SK-N-SH (cell line): ENCODE results near the gene FAT1. TPM values are rescaled to one million over a fixed set of nuclear protein-coding genes. Genes with fewer than 3 reads are reported as not detected.

Source experiments
- CTCF ChIA-PET: fragments of 300-600, 350-600 bp; formaldehyde crosslinking; extraction: SDS; loops from one replicate; lab custom pipeline; 2021; lab: Yijun Ruan, JAX
- POLR2A ChIA-PET: fragments of 350-600 bp; sonication (Branson Sonifier 250); formaldehyde crosslinking; extraction: SDS; loops from one replicate; lab custom pipeline; 2020; ENCODE audit warnings: antibody characterized with exemption, inconsistent platforms; lab: Yijun Ruan, JAX
- DNase-seq: peaks from one replicate; pipeline ENCODE4 v3.0.0; 2012
- H2AFZ ChIP-seq: fragments of 200-600 bp; sonication (generic); 2 replicates; pipeline ENCODE4 v1.8.1; 2016; ENCODE audit warnings: antibody characterized with exemption, mild to moderate bottlenecking, low read depth
- H3F3A ChIP-seq: fragments of 200-600 bp; sonication (generic); replicated peaks from 2 replicates; pipeline ENCODE3; 2016; ENCODE audit warnings: antibody characterized with exemption, mild to moderate bottlenecking; ENCODE audit not compliant: insufficient read depth
- H3K27ac ChIP-seq, 2 experiments: fragments of 200-500 bp in 1 of 2; fragments of 200-600 bp in 1 of 2; sonication (Bioruptor generic) in 1 of 2; sonication (generic), shearing (Covaris generic) in 1 of 2; 2 replicates each; pipeline versions ENCODE4 v1.5.1 to v1.6.1; 2014 to 2016; ENCODE audit warnings: low read depth in 2 of 2, inconsistent platforms in 1 of 2, low read length in 1 of 2, mild to moderate bottlenecking in 1 of 2, mixed read lengths in 1 of 2
- H3K27me3 ChIP-seq: fragments of 200-600 bp; sonication (generic), shearing (Covaris generic); 2 replicates; pipeline ENCODE4 v1.6.1; 2016; ENCODE audit warnings: mixed run types; ENCODE audit not compliant: insufficient read depth
- H3K36me3 ChIP-seq, 2 experiments: fragments of 200-500 bp in 1 of 2; fragments of 200-600 bp in 1 of 2; sonication (Bioruptor generic) in 1 of 2; sonication (generic) in 1 of 2; replicated peaks in 1 of 2; 2 replicates each; pipeline versions ENCODE3 to v1.5.1; 2014 to 2016; ENCODE audit warnings: low read length in 1 of 2, mild to moderate bottlenecking in 1 of 2; ENCODE audit not compliant: insufficient read depth in 2 of 2, control insufficient read depth in 1 of 2
- H3K4me1 ChIP-seq, 2 experiments: fragments of 200-500 bp in 1 of 2; fragments of 200-600 bp in 1 of 2; sonication (Bioruptor generic) in 1 of 2; sonication (generic), shearing (Covaris generic) in 1 of 2; 2 replicates each; pipeline versions ENCODE4 v1.5.1 to v1.6.1; 2014 to 2016; ENCODE audit warnings: low read depth in 1 of 2, low read length in 1 of 2, mixed run types in 1 of 2; ENCODE audit not compliant: insufficient read depth in 2 of 2, control insufficient read depth in 1 of 2
- H3K4me2 ChIP-seq: fragments of 200-600 bp; sonication (generic), shearing (Covaris generic); 2 replicates; pipeline ENCODE4 v1.6.1; 2017; ENCODE audit warnings: mixed run types
- H3K4me3 ChIP-seq, 2 experiments: fragments of 200-500 bp in 1 of 2; fragments of 200-600 bp in 1 of 2; sonication (Bioruptor generic) in 1 of 2; sonication (generic), shearing (Covaris generic) in 1 of 2; 2 replicates each; pipeline versions ENCODE4 v1.5.1 to v1.8.1; 2014 to 2016; ENCODE audit warnings: low read depth in 2 of 2, inconsistent platforms in 1 of 2, low read length in 1 of 2, mild to moderate bottlenecking in 1 of 2, mixed read lengths in 1 of 2, moderate library complexity in 1 of 2
- H3K79me2 ChIP-seq: fragments of 200-600 bp; sonication (generic); 2 replicates; pipeline ENCODE4 v1.8.1; 2017; ENCODE audit warnings: mild to moderate bottlenecking; ENCODE audit not compliant: insufficient read depth
- H3K9ac ChIP-seq: fragments of 200-600 bp; sonication (generic); 2 replicates; pipeline ENCODE4 v1.6.1; 2017; ENCODE audit warnings: mixed run types
- H3K9me2 ChIP-seq: fragments of 200-600 bp; sonication (generic); 2 replicates; pipeline ENCODE4 v1.6.1; 2017; ENCODE audit warnings: mixed run types
- H3K9me3 ChIP-seq: fragments of 200-600 bp; sonication (generic); 2 replicates; pipeline ENCODE4 v1.6.1; 2017; ENCODE audit warnings: mixed run types, mild to moderate bottlenecking, moderate library complexity
- H4K20me1 ChIP-seq: fragments of 200-600 bp; sonication (generic); 2 replicates; pipeline ENCODE4 v1.6.1; 2017; ENCODE audit warnings: mild to moderate bottlenecking, mixed run types; ENCODE audit not compliant: insufficient read depth
- CHD2 ChIP-seq: fragments of 150-350 bp; IDR thresholded peaks from 2 replicates; pipeline ENCODE4 v1.6.1; 2018; ENCODE audit warnings: low read length; ENCODE audit not compliant: partially characterized antibody
- CTCF ChIP-seq: fragments of 200-600 bp; sonication (generic); IDR thresholded peaks from 2 replicates; pipeline ENCODE4 v1.6.1; 2017; ENCODE audit warnings: antibody characterized with exemption, mild to moderate bottlenecking, moderate library complexity
- ELF1 ChIP-seq: IDR thresholded peaks from 2 replicates; pipeline ENCODE4 v1.4.0; 2012
- EP300 ChIP-seq, 2 experiments: IDR thresholded peaks; 2 replicates each; pipeline versions ENCODE4 v1.4.0 to v1.6.1; 2012; ENCODE audit warnings: borderline replicate concordance in 1 of 2, low read depth in 1 of 2, low read length in 1 of 2
- EZH2phosphoT487 ChIP-seq: fragments of 200-600 bp; sonication (generic); IDR thresholded peaks from 2 replicates; pipeline ENCODE4 v1.6.1; 2017; ENCODE audit warnings: low read depth, mixed run types, mild to moderate bottlenecking, antibody characterized with exemption, moderate library complexity, borderline replicate concordance
- GATA2 ChIP-seq: sonication (generic); formaldehyde crosslinking; IDR thresholded peaks from 2 replicates; pipeline ENCODE4 v1.5.0; 2020; ENCODE audit warnings: mild to moderate bottlenecking, missing genetic modification reagents
- JUND ChIP-seq: IDR thresholded peaks from 2 replicates; pipeline ENCODE4 v1.4.0; 2012
- MXI1 ChIP-seq: IDR thresholded peaks from 2 replicates; pipeline ENCODE4 v1.6.1; 2012; ENCODE audit warnings: mild to moderate bottlenecking, low read depth, low read length, improper control_type of control experiment
- NFIC ChIP-seq: IDR thresholded peaks from 2 replicates; pipeline ENCODE4 v1.4.0; 2012; ENCODE audit warnings: borderline replicate concordance
- NRF1 ChIP-seq: IDR thresholded peaks from 2 replicates; pipeline ENCODE4 v1.6.1; 2012; ENCODE audit warnings: low read depth, mild to moderate bottlenecking, low read length
- POLR2AphosphoS5 ChIP-seq: IDR thresholded peaks from 2 replicates; pipeline ENCODE4 v1.6.1; 2012; ENCODE audit warnings: low read depth, low read length
- RAD21 ChIP-seq: IDR thresholded peaks from 2 replicates; pipeline ENCODE4 v1.6.1; 2012; ENCODE audit warnings: mild to moderate bottlenecking, low read length
- RFX5 ChIP-seq: IDR thresholded peaks from 2 replicates; pipeline ENCODE4 v1.6.1; 2012; ENCODE audit warnings: mild to moderate bottlenecking, improper control_type of control experiment, low read length
- RXRA ChIP-seq: IDR thresholded peaks from 2 replicates; pipeline ENCODE4 v1.4.0; 2012; ENCODE audit warnings: low read depth, mild to moderate bottlenecking, borderline replicate concordance
- SIN3A ChIP-seq: IDR thresholded peaks from 2 replicates; pipeline ENCODE4 v1.6.1; 2012; ENCODE audit warnings: low read depth, mild to moderate bottlenecking, low read length, moderate library complexity, borderline replicate concordance
- SMC3 ChIP-seq: IDR thresholded peaks from 2 replicates; pipeline ENCODE4 v1.6.1; 2012; ENCODE audit warnings: low read depth, low read length, improper control_type of control experiment
- TAF1 ChIP-seq: IDR thresholded peaks from 2 replicates; pipeline ENCODE4 v1.6.1; 2012; ENCODE audit warnings: low read depth, mild to moderate bottlenecking, low read length, moderate library complexity, borderline replicate concordance
- TCF12 ChIP-seq: IDR thresholded peaks from 2 replicates; pipeline ENCODE4 v1.4.0; 2012
- TEAD4 ChIP-seq: IDR thresholded peaks from 2 replicates; pipeline ENCODE4 v1.4.0; 2012; ENCODE audit warnings: mild to moderate bottlenecking, borderline replicate concordance; ENCODE audit not compliant: insufficient read depth
- WGBS: methylation state at CpG from one replicate; pipeline ENCODE4 v1.1.6; 2017; ENCODE audit warnings: low lambda C conversion rate; 5-methylcytosine and 5-hydroxymethylcytosine counted together
- polyA plus RNA-seq, 3 experiments: library from polyadenylated mRNA; depleted of rRNA; stranded (reverse); fragments of >200 nt; gene quantifications; 2 replicates each; pipeline ENCODE4 v1.2.3, GENCODE V29; 2012
- TF ChIP-seq, protein P1 (sequence below): fragments of 150-350 bp; IDR thresholded peaks from 2 replicates; pipeline ENCODE4 v1.6.1; 2017; ENCODE audit warnings: antibody characterized with exemption, low read length, low read depth, borderline replicate concordance
- TF ChIP-seq, protein P2 (sequence below): IDR thresholded peaks from 2 replicates; pipeline ENCODE4 v1.4.0; 2012; ENCODE audit warnings: low read depth

FAT1 gene
- polyA plus RNA-seq, 1 of the 3 experiments (the other 2 are of a cell fraction): 41.3 TPM

DNA sequence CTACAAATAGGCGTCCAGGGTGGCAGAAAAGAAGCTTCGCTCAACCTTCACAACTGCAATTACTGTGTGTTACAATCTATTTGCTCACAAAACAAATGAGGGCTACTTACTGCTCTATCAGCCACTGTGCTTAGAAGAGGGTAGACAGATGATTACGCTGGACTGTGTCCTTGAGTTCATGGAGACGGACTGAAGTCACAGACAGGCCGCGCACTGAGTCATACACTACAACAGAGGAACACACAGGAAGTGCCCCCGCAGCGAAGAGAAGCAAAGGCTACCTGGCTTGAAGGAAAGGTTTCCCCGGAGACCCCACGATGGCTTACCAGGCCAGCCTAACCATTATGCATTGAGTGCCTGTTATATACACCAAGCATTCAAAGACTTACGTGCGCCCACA is 25.6 kb downstream of the FAT1 start (continued):
- no peak for TF ChIP-seq POLR2AphosphoS5
- no peak for TF ChIP-seq NFIC
- TF ChIP-seq SIN3A: no peak
- TF ChIP-seq RAD21: no peak
- TF ChIP-seq EP300 (IDR thresholded peaks at IDR 0.05; ENCODE audit: borderline replicate concordance in 1 of 2, low read depth in 1 of 2, low read length in 1 of 2): no peak

DNA sequence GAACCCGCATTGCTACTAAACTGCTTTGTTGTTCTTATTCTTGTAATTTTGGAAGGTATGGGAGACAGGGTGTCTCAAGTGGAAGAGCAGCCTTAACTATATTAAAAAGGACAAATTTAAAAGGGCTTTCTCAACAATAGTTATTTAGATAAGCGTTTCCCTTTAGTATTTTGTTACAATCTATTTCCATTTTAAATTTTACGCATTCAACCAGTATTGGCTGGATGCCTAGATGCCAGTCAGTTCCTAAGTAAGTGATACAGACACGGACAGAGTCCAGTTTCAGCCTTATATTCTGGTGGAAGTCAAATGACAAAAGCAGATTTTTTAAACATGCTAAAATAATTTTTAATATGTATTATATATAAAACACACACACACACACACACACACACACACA is 28.3 kb downstream of the FAT1 start:
- DNase-seq: no peak
- POLR2A ChIA-PET: no interaction called here
- H3K36me3 ChIP-seq: peaks cover 0 to 12% of the 10 kb centered on the region in 2 experiments

More for the DNA sequence above, 28.3 kb downstream of the FAT1 start:
- Histone ChIP-seq H3K4me1 (peaks cover 0 to 10% of the 10 kb centered on the region in 2 experiments; a peak in 1 of 4 replicates), H3K9ac (no peak overlapping the region), H3F3A (no peaks in the 10 kb centered on the region), H4K20me1 (peaks cover 18% of the 10 kb centered on the region; the same call in 1 of the 2 replicates), H3K9me3 (no peaks in the 10 kb centered on the region), H3K9me2 (no peaks in the 10 kb centered on the region), H2AFZ (no peak overlapping the region), H3K27ac (no peak overlapping the region), H3K27me3 (no peaks in the 10 kb centered on the region), H3K4me3 (no peak overlapping the region), H3K4me2 (no peak overlapping the region), H3K79me2 (peaks cover 97% of the 10 kb centered on the region)
- TF ChIP-seq RFX5 (no peak), MXI1 (no peak), GATA2 (CRISPR knock-in tag) (no peak), ELF1 (no peak), EZH2phosphoT487 (no peak), SMC3 (no peak), TAF1 (no peak), RXRA (no peak), NRF1 (no peak), TEAD4 (no peak), JUND (no peak), CTCF (no peak), NFIC (no peak), CHD2 (no peak), RAD21 (no peak), TCF12 (no peak), EP300 (IDR thresholded peaks at IDR 0.05; ENCODE audit: borderline replicate concordance in 1 of 2, low read depth in 1 of 2, low read length in 1 of 2) (no peak)
- TF ChIP-seq, protein P1, sequence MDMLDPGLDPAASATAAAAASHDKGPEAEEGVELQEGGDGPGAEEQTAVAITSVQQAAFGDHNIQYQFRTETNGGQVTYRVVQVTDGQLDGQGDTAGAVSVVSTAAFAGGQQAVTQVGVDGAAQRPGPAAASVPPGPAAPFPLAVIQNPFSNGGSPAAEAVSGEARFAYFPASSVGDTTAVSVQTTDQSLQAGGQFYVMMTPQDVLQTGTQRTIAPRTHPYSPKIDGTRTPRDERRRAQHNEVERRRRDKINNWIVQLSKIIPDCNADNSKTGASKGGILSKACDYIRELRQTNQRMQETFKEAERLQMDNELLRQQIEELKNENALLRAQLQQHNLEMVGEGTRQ: no peak
- TF ChIP-seq, protein P2, sequence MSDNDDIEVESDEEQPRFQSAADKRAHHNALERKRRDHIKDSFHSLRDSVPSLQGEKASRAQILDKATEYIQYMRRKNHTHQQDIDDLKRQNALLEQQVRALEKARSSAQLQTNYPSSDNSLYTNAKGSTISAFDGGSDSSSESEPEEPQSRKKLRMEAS: no peak
- WGBS: 43% methylated on average over 4 of the region's 4 CpGs
- CTCF ChIA-PET: no interaction called here
